OCI-M1 (cell line): ENCODE data around the gene PVALEF.

Experiments
- DNase-seq: peaks from one replicate; lab custom pipeline; 2025; lab: John Stamatoyannopoulos, UW

Gene PVALEF

GRCh38 chr17:81128774-81129173 is 36.5 kb upstream of the PVALEF start:
- no peak for DNase-seq

- DNase-seq, result no peak
Observed at GRCh38 chr17:81129289-81129688, 36.0 kb upstream of the PVALEF start.

GRCh38 chr17:81129711-81130367 is 35.5 kb upstream of the PVALEF start:
- DNase-seq, result no peak

- DNase-seq, result no peak
Observed at GRCh38 chr17:81130385-81131361, 34.6 kb upstream of the PVALEF start.

- no peak for DNase-seq
Observed at GRCh38 chr17:81131486-81132196, 33.7 kb upstream of the PVALEF start.

GRCh38 chr17:81132197-81132540 is 33.1 kb upstream of the PVALEF start:
- no peak for DNase-seq

- no peak for DNase-seq
Observed at GRCh38 chr17:81132770-81133723, 32.3 kb upstream of the PVALEF start.

- no peak for DNase-seq
Observed at GRCh38 chr17:81134064-81134781, 31.1 kb upstream of the PVALEF start.

- no peak for DNase-seq
Observed at GRCh38 chr17:81135505-81136278, 29.6 kb upstream of the PVALEF start.

GRCh38 chr17:81136366-81136765 is 28.9 kb upstream of the PVALEF start:
- DNase-seq, result no peak

- no peak for DNase-seq
Observed at GRCh38 chr17:81137248-81137647, 28.1 kb upstream of the PVALEF start.

- no peak for DNase-seq
Observed at GRCh38 chr17:81138083-81138482, 27.2 kb upstream of the PVALEF start.

GRCh38 chr17:81138500-81138899 is 26.8 kb upstream of the PVALEF start:
- DNase-seq, result no peak

GRCh38 chr17:81139428-81139827 is 25.9 kb upstream of the PVALEF start:
- DNase-seq, result no peak

GRCh38 chr17:81140018-81140417 is 25.3 kb upstream of the PVALEF start:
- DNase-seq, result no peak

- DNase-seq, result no peak
Observed at GRCh38 chr17:81140695-81141094, 24.6 kb upstream of the PVALEF start.

- peak; percentile 87 for DNase-seq
Observed at GRCh38 chr17:81142301-81143199, 22.8 kb upstream of the PVALEF start.

GRCh38 chr17:81143200-81143527 is 22.1 kb upstream of the PVALEF start:
- DNase-seq, result no peak
